OCI-M2 (cell line): ENCODE results near the gene MDM4.

Experiments used
- DNase-seq: peaks from one replicate; lab custom pipeline; 2025; ENCODE audit not compliant: unreplicated experiment; lab: John Stamatoyannopoulos, UW

Gene MDM4

DNA sequence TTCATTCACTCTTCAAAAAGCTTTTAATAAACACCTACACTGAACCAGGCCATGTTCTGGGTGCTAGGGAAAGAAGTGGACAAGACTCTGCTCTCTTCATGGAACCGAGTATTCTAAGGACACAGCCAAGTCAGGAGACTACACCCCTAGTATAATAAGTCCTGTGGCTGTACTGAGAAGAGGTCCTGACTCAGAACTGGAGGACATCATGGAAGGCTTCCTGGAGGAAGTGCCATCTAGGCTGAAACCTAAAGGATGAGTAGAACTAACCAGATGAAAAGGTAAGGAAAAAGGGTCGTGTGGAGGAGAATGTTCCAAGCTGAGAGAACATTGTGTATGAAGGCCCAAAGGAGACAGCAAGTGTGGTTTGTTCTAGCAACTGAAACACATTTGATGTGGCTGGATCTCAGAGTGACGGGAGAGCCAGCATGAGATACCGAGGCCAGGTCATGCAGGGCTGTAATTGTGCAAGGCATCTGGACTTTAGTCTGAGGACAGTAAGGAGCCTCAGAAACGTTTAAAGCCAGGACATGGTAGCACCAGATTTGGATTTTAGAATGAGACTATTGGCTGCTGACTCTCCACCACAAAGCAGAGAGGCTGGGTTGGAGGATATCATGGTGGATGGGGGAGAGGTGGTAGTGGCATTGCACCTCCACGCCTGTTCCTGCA lies 86.8 kb downstream of the MDM4 start:
- DNase-seq: no peak

DNA sequence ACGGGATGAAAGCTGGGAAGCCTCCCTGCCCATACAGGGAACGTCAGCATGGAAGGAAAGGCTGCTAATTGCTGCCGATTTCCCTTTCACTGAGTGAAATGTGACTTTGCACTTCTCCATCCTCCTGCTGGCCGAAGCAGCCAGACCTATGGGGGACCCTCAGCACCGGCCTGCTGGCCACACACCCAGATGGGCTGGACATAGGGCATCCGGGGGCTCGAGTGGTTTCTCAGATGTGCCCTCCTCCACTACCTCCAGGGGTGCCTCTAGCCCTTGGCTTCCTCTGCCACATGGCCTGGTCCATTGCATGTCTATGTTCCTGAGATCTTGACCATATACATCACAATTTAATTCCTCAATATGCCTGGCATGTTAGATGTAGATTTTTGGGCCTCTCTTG lies 89.6 kb downstream of the MDM4 start:
- no peak for DNase-seq
